HG03060 (cell line): ENCODE data around the gene RNASET2.

Experiments used
- ATAC-seq: cut with Tn5 transposase; IDR thresholded peaks from one replicate; pipeline ENCODE4 v1.9.1; 2021; ENCODE audit warnings: low read depth, moderate number of reproducible peaks; ENCODE audit not compliant: unreplicated experiment

The RNASET2 gene

DNA sequence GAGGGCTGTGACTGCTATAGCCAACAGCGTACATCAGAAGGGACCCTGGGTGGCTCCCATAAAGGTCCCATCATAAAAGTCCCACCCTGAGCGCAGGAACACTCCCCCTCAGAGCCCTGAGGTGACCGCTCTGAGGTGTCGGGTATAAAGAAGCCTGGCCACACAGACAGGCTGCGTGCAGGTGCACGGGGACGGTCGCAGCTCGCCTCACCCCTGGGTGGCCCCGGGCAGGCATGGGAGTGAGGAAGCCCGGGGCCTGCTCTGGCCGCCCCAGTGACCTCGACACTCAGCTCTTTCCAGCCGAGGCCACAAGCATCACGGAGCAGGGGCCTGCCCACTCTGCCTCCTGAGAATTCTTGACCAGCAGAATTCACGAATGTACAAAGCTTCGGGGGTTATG is 14.4 kb upstream of the RNASET2 start:
- no peak for ATAC-seq

DNA sequence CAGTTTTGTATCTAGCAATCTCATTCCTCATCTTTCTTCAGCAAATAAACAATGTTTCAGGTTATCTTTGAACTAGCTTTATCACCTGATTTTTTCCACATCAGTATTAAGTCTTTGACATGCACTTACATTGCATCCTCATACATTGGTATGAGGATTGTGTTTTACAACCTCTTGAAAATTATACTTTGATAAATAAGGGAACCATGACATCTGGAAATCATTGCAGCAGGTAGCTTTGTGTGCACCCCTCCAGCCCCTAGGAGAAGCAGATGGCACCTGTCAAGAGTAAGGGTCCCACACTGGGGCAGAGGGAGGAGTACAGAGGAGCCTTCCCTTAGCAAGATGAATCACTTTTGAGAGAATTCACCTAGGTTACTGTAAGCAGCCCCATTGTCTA is 13.7 kb upstream of the RNASET2 start:
- ATAC-seq: no peak

DNA sequence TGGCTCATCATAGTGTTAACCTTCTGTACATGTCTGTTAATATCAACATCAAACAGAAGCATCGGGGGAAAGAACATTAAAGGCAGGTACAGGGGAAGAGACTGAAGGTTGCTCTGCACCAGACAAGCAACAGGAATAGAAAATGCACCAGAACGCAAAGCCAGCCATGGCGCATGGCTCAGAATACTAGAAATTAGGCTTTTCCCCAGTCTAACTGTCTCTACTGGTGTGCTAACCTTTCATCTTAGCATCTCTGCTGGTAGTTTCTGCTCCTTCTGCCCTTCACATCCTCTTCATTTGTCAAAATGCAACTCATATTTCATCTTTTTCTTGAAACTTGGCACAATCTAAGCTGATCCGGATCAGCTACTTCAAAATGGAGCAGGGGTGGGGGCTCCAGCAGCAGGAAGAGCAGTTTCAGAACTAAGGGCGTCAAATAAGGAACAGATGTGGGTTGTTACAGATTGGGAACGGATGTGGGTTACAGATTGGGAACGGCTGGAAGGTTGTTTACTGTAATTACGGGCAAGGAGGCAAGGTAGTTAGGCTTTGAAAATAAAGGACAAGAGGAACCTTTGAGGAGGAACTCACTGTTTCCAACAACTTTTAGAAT is 13.1 kb upstream of the RNASET2 start:
- ATAC-seq: no peak

DNA sequence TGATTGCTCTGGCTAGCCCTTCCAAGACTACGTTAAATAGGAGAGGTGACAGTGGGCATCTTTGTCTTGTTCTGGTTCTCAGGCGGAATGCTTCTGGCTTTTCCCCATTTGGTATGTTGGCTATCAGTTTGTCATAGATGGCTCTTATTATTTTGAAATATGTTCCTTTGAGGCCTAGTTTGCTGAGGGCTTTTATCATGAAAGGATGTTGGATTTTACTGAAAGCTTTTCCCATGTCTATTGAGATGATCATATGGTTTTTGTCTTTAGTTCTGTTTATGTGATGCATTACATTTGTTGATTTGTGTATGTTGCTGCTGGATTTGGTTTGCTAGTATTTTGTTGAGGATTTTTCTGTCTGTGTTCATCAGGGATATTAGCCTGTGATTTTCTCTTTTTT is 9.9 kb upstream of the RNASET2 start:
- ATAC-seq: no peak

DNA sequence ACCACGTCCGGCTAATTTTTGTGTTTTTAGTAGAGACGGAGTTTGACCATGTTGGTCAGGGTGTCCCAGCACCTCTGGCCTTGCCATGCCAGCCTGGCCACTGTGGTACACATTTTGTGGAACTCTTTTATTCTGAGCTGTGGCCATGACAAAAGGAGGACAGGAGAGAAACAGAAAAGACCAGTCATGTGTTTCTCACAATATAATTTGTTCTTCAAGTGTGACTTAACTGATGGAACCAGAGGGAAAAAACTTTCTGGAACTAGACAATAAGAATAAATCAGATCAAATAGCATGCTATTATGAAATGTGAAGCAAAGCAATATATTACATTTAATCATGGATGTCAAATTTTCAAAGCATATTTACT is 4.2 kb upstream of the RNASET2 start:
- no peak for ATAC-seq

DNA sequence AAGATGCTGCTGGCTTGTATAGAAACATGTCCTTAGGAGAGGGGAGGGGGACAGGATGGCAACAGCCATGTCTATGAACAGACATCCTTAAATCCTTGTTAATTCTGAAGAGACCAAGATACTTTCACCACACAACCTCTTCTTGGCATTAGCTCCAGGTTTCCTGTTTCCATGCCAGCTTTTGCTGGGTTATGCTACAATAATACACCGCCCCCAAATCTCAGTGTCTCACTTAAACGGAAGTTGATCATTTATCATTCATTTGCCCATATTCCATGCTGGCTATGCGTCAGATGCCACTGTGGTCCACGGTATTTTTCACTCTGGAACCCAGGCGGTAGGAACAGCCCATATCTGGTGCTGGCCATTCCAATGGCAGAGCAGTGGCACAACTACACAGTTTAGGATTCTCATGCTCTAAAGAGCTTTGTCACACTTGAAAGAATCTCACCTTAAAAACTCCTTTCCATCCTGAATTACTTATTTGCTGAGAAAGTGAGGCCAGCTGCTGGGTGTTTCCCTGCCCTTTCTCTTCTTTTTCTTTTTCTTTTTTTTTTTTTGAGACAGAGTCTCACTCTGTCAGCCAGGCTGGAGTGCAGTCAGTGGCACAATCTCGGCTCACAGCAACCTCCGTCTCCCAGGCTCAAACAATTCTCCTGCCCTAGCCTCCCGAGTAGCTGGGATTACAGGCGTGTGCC is 3.7 kb upstream of the RNASET2 start:
- no peak for ATAC-seq

DNA sequence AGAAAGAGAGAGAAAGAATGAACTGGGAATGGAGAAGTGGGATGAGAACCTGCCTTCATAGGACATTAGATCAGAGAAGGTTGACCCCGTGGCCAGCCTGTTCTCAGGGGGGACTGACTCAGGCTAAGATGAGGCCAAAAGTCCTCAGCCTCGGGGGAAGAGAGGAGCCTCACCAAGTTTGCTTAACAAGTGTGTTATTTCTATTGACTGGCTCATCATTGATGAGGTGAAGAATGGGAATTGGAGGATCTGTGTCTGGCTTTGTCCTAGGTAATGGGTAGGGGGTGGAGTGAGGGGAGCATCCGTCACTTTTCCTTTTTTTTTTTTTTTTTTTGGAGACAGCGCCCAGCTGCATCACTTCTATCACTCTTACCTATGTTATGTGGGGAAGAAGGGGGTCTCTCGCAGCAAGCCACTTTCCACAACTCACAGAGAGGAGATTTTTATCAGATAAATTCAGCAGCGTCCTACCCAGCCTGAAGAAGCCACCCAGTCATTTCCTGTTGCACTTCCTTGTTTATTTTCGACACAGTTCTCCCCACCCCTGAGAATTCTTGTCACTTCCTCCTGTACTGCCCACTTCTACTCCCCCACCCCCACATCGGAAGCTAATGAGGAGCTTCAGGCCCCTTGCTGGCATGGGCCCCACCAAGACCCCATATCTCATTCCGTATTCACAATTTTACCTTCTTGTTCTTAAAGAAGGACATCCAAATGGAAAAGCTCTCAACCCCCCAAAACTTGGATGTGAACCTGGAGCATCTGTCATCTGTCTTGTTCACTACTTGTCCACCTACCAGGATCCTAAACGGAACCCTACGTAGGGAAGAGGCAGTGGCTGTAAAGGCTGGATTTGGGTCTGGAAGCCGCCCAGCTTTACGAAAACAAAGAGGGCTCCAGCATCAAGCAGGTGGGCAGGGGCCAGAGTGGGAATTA is 2.8 kb upstream of the RNASET2 start:
- ATAC-seq: no peak

DNA sequence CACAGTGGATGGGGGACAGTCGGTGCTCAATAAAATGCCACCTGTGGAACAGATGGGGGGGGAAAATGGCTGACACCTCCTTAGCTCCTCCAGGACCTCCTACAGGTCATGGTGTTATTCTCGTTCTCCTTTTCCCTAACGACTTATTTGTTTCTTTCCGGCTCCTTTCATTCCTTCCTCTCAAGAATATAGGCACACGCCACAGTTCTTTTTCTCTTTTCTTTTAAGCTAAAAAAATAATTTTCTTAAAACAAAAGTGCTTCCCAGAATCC is 1.4 kb upstream of the RNASET2 start:
- ATAC-seq: no peak

DNA sequence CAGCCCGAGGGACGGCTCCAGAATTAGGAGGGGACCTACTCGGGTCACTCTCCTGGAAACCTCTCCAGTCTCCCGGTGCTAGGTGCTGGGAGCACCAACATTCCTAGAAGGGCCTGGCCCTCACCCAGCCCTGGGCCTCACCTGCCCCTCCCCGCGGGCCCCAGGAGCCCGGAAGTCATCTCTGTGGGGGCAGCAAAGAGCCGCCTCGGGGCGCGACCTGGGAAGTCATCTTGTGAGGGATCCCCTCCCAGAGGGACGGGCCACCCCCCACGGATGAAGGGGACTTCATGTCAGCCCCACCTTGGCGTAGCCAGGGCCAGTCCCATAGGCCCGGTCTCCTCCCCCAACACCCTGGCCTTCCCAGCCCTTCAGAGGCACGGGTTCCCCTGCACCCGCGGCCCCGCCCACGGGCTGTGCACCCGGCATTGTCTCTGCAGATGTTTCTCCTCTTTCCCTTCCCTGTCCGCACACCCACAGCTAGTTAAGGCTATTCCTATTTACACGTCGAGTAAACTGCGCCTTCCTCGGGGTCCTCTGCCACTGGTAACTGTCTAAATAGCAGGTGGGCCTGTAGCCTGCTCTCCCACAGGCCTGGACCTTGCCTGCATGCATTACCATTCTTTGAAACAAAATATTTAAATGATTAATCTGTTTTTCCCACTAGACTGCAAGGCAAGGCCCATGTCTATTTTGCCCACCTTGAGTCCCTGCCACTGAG is 896 bp upstream of the RNASET2 start:
- peak; percentile 26 for ATAC-seq

DNA sequence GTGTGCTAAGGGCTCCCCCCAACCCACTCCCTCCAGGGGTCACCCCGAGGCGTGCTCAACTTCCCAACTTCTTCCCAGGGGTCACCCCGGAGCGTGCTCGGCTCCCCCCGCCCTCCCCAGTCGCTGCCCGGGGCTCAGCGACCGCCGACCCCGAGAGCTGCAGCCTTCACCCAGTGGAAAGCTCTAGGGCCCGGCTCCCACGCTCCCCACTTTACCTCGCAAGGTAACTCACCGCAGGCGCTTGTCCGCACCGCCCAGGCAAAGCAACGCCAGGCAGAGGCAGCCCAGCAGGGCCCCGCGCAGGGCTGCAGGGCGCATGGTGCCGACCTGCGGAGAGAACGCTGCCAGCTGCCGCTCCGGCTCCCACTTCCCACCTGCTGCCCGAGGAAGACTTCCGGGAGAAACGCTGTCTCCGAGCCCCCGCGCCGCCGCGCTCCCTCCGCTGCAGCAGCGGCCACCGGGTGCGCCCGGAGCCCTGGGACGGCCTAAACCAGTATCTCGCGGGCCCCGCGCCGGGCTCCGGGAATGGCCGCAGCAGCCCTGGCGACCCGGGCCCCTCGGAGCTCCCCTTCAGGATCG is 396 bp downstream of the RNASET2 start:
- ATAC-seq: no peak

DNA sequence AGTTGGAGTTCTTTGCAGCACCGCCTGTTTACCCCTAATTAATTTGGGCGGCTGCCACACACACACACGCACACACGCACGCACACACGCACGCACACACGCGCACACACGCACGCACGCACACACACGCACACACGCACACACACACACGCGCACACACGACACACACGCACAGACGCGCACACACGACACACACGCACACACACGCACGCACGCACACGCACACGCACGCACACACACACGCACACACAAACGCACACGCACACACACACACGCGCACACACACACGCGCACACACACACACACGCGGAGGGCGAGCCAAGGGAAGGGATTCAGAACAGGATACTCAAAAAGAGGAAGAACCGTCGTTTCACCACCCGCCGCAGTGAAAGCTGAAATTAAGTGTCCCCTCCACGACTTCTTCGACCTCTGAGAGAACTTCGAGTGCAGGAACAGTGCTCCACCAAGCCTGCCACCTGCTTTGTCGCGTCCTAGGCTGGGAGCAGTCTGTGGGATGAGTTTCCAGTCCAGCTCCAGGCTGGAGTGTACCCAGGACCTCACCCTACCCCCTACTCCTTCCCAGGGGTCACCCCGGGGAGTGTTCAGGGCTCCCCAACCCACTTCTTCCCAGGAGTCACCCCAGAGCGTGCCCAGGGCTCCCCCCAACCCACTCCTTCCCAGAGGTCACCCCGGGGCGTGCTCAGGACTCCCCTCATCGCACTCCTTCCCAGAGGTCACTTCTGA is 1.1 kb downstream of the RNASET2 start:
- ATAC-seq: no peak

DNA sequence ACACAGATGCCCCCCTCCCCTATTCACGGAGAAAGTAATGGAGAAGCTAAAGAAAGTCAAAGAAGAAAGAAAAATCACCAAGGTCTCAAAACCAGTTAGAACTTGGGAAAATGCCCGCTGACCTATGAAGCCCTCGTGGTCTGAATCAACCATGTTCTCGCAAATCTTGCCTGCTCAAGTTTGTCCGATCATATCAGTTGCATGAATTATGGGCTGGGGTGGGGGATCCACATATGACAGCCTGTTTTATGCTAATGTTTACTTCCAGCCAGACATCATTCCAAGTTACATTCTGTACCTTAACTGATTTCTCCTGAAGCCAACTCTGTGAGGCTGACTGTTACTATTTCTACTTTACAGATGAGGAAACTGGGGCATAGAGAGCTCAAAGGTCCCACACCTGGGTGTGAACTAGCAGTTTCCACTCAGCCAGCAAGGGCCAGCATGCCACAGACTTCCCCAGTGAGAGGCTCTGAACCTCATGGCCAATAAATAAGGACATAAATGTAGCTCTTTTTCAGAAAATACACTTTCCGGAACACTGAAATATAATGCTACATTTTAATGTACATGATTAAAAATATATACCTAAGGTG is 2.1 kb downstream of the RNASET2 start:
- no peak for ATAC-seq

DNA sequence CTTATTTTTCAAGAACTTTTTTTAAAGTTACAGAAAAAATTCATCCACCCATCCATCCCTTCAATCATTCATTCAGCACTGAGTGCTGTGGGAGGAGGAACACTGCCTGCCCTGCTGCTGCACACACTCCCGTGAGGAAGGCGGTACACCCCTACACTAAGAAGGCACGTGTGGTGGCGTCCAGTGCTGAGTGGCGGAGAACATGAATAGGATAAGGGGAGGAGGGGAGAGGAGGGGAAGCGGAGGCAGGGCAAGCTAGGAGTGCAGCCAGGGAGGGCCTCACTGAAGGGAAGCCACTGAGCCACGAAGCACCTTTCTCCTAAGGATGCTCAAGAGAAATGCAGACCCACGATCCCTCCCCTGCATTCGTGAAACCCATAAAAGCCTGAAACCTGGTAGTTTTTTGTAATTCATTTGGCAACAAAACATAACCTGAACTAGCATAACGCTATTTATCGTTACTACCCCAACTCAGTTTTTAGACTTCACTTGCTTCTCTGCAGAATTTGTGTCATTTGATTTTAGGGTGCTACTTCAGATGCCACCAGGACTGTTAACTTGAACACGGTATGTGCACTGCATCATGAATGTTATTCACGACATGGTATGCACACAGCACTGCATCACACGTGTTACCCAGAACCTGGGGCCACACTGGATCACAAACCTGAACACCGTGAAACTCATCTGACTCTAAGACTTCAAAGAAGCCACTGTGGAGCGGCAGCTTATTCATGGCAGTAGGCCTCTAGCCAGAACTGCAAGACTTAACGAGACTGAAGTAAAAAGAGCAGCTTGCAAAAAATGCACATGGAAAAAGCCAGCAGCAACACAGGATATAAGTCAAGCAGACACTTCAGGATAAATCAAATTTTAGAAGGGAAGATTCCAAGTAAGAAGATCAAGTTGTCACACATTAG is 3.5 kb downstream of the RNASET2 start:
- ATAC-seq: no peak

DNA sequence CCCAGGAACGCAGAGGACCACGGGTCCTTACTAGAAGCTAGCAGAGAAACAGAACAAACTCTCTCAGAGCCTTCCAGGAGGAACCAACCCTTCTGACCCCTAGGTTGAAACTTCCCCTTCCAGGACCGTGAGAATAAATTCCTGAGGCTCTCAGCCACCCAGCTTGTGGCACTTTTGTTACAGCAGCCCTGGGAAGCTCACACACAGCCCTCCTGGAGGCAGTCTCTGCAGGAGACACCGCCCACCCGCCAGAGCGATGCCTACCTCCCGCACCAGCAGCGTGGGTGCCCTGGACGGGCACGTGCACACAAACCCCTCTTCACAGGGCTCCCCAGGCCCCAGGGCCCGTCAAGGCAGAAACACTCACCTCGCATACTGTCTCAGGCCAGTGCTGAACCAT is 4.2 kb downstream of the RNASET2 start:
- ATAC-seq: no peak

DNA sequence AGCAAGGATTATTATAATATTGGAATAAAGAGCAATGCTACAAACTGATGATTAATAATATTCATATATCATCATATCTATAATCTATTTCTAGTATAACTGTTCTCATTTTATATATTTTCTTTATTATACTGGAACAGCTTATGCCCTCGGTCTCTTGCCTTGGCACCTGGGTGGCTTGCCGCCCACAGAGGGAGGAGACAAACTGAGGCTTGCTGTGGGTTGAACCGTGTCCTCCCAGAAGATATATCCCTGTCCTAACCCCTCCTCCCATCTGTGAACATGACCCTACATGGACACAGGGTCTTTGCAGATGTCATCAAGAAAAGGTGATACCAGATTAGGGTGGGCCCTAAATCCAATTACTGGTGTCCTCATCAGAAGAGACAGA is 4.7 kb downstream of the RNASET2 start:
- no peak for ATAC-seq

DNA sequence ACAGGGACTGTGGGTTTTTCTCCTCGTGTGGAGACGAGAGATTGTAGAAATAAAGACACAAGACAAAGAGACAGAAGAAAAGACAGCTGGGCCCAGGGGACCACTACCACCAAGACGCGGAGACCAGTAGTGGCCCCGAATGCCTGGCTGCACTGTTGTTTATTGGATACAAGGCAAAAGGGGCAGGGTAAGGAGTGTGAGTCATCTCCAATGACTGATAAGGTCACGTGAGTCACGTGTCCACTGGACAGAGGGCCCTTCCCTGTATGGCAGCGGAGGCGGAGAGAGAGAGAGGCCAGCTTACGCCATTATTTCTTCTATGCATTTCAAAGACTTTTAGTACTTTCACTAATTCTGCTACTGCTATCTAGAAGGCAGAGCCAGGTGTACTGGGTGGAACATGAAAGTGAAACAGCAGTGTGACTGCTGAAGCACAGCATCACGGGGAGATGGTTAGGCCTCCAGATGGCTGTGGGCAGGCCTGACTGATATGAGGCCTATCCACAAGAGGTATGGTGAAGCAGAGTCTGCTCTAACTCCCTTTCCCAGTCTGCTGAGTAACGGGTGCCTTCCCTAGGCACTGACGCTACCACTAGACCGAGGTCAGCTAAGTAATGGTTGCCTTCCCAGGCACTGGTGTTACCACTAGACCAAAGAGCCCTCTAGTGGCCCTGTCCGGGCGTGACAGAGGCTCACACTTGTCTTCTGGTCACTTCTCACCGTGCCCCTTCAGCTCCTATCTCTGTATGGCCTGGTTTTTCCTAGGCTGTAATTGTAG is 5.3 kb downstream of the RNASET2 start:
- ATAC-seq: peak; percentile 96

DNA sequence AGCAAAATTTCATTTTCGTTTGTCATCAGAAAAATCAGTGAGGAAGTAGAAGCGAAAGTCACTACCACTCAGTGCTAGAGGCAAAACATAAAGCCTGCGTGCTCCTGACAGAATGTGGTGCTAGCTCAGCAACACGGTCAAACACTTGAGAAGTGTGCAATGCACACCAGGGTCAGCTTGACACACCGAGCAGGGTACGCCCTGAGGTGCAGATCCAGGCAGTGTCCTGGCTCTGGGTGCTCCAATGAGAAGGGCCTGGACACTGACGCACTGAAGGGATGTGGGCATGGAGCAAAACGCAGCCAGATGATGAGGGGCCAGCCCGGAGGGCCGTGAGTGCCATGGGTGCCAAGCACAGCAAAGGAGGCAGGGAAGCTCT is 5.9 kb downstream of the RNASET2 start:
- ATAC-seq: peak; percentile 21
